Stomach (tissue), 4 donors: ENCODE results near the gene PRODH2.

ENCODE experiments used
- CTCF ChIP-seq, 7 experiments: fragments of 450-650 bp in 4 of 7; fragments of 200-600 bp in 3 of 7; sonication (generic) in 3 of 7; IDR thresholded peaks; one replicate each; pipeline ENCODE4 v1.5.1; 2016 to 2019; ENCODE audit warnings: antibody characterized with exemption in 7 of 7, control low read depth in 2 of 7, mild to moderate bottlenecking in 1 of 7
- EP300 ChIP-seq: sonication (generic); formaldehyde crosslinking; IDR thresholded peaks from one replicate; pipeline ENCODE4 v1.6.1; 2017; ENCODE audit warnings: antibody characterized with exemption
- POLR2A ChIP-seq, 4 donors: fragments of 450-650 bp; IDR thresholded peaks; one replicate each; pipeline ENCODE4 v1.6.1; 2016; ENCODE audit warnings: antibody characterized with exemption in 4 of 4, control low read depth in 2 of 4, mild to moderate bottlenecking in 1 of 4, moderate library complexity in 1 of 4
- POLR2AphosphoS5 ChIP-seq, 3 donors: sonication (generic); formaldehyde crosslinking; IDR thresholded peaks; one replicate each; pipeline ENCODE4 v1.6.1; 2016; ENCODE audit warnings: antibody characterized with exemption in 3 of 3

GRCh38 chr19:35845215-35846037, 32.8 kb upstream of the PRODH2 start:
- TF ChIP-seq CTCF (IDR thresholded peaks at IDR 0.05) (no peak), POLR2A (IDR thresholded peaks at IDR 0.05) (no peak), POLR2AphosphoS5 (IDR thresholded peaks at IDR 0.05) (no peak), EP300 (no peak)
